ENCODE data around the gene MYO10.
"Not testable (repeated sequence)": the region's sequence is repeated elsewhere in the genome, so short reads cannot be mapped to it uniquely, and the experiment has no call there.

The MYO10 gene

DNA sequence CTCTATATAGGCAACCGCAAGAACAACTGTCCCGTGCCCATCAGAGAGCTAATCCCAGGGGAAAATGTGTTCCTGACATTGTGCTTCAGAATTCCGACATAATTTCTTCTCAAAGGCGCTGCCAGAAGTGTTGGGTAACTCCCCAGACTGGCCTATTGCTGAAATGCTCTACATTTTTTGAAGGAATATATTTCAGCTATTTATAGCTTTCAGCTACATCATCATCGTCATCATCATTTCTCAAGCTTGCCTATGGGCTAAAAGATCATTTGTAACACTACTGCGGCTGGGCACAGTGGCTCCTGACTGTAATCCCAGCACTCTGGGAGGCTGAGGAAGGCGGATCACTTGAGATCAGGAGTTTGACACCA lies 49.7 kb downstream of the MYO10 start:
- DNase-seq = no peak

DNA sequence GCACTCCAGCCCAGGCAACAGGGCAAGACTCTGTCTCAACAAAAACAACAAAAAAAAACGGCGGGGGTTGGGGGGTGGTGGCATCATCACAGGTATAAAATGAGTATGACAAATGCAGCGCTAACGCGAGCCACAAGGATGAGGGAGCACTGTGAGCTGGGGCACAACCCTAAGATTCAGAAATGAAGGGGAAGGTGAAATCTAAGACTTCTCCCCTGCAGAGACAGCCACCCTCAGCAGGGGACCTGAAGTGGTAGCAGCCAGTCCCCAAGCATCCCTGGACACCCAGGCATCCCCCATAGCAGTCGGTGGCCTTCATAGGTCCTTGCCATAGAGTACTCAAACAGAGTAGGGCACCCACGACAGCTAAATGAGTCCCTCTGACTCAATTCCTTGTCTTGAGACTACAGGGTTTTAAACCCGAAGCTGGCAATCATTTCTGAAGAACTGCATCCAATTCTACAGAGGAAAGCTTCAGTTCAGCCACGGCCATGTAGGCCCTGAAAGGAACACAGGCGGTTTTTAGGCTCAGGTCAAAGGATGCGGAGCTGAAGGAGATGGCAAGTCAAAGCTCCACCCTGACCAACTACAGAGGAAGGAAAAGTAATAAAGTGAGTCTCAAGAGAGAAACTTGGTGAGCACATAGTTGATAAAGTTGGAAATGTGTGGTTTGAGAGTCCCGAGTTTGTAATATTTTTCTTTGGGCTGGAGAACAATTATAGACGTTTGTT lies 50.3 kb downstream of the MYO10 start:
- DNase-seq = no peak

DNA sequence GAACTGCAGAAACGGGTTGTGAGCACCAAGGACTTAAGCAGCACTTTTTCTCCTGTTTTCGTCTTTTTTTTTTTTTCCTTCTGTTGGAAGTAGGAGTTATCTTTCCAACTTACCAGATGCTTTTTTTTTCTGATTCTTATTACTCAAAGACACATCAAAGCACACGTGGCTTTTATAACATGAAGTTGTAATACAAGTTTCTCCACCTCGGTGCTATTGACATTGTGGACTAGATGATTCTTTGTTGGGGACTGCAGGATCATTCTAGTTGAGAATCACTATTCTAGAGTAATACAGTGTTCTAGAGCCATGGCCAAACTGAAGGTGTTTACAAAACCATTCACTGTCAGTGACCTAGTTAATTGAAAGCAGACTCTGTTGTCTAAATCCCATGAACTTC lies 51.5 kb downstream of the MYO10 start:
- DNase-seq = no peak

DNA sequence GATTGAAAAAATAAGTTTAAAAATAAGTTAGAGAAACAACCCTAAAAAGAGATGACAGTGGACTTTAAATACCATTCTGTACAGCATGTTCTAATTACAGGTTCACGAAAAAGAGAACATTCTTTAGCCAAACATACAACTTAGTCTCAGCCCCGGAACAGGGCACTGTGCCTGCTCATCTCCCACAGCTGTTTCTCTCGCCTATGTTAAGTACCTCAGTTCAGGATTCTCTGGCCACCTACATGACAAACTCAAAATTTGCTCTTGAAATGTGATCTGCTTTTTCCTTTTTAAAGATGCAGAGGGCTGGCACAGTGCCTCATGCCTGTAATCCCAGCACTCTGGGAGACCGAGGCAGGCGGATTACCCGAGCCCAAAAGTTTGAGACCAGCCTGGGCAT lies 52.3 kb downstream of the MYO10 start:
- no peak for DNase-seq

DNA sequence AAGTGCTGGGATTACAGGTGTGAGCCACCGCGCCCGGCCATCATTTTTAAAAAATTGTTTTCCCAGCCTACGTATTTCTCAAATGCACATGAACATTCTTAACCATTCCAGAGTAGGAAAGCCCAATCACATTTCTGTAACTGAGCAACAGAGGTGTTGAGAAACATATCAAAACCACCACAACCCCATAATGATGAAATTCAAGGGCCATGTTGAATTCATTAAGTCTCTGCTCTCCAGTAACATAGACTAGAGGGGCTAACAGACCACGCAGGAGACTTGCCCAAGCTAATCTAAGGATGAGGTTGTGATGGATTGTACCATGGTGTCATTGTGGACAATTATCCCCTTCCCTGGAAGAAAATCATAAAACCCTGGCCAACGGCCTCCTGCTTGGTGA lies 52.9 kb downstream of the MYO10 start:
- DNase-seq = no peak

DNA sequence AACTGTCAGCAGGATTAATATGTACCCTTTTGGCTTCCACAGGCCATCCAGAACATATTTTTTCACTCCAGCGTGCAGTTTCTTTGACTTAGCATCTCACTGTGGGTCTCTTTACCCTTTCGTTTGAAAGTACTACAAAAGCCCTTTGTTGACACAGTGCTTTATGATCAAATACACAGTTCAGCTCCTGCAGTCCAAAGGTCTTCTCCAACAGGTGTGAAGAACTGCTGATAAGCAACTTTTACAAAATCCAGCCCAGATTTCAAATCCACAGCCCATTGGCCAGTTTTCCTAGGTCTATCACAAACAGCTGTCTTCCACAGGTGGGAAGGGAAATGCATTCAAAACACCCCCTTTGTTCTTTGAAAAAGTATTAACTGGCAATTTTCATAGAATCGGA lies 54.8 kb downstream of the MYO10 start:
- DNase-seq = no peak

DNA sequence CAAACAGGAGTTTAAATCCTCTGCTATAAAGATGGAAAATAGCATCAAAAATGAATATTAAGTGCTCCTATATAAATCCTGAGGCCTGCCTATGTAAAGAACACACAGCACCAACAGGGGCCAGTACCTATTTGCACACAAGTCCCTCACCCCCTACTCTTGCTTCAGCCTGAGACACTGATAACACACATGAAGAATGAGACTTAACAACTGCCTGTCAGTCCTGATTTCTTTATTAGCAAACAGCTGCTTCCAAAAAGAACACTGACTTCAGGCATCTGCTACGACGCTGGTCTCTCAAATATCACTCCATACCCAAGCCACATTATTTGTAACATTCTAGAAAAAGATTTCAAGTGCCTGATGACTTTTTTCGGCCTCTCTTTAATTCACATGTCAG lies 55.5 kb downstream of the MYO10 start:
- DNase-seq = no peak

DNA sequence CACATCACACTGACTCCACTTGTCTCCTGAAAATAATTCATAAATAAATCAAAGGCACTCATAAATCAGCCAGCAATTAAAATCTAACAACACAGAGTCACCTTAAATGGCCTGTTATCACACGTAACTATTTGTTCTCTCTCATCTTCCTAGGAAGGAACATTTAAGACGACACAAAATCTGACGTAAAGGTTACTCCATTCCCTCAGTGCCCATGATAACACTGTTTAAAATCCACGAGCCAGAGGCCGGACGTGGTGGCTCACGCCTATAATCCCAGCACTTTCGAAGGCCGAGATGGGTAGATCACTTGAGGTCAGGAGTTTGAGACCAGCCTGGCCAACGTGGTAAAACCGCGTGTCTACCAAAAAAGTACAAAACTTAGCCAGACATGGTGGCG lies 56.4 kb downstream of the MYO10 start:
- no peak for DNase-seq

DNA sequence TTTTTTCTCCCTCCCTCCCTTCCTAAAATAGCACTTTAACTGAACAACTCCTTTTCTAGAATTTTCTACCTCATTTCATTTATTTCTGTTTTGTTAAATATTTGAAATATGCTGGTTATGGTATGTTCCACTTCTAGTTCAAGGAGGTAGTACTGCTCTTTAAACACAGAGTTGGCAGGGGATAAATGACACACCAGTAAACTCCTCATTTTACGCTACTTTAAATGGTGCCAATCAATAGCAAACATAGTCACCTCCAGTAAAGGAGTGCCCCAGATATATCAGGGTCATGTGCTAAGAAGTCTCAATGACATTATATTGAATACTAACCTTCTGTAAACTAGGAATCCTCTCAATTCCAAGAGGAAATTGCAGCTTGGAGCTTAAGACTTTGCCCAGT lies 56.9 kb downstream of the MYO10 start:
- DNase-seq = no peak

DNA sequence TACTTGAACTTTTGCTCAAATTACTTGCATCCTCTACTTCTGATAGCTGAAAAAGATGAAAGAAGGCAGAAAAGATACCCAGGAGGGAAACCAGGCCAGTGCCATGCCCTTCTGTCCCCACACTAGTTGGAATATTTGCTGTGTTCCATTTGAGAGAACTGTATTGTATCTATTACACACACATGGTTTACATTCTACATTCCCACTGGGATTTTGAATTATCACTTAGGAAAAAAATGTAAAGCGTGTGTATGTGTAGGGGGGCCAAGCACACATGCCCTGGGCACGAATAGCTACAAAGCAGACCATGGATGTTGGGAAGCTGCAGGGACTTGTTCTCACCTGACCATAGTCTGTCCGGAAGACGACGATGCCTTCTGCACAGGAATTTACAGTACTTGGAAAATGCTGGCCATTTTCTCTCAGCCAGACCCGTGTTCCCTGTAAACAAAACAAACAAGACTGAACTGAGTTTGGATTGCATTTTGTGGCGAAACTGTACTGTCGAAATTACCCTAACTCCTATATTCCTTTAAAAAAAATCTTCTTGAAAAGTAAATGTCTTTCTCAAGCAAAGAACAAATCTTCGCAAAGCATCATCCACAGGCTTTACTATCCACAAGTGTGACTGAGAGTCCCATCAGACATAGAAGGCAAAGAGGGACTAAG lies 58.7 kb downstream of the MYO10 start:
- DNase-seq = no peak

DNA sequence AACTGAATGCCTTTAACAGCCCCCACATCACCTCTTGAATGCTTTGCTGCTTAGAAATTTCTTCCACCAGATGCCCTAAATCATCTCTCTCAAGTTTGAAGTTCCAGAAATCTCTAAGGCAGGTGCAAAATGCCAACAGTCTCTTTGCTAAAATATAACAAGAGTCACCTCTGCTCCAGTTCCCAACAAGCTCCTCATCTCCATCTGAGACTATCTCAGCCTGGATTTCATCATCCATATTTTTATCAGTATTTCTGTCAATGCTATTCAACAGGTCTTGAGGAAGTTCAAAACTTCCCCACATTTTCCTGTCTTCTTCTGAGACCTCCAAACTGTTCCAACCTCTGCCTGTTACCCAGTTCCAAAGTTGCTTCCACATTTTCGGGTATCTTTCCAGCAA lies 61.7 kb downstream of the MYO10 start:
- not testable (repeated sequence) for DNase-seq

DNA sequence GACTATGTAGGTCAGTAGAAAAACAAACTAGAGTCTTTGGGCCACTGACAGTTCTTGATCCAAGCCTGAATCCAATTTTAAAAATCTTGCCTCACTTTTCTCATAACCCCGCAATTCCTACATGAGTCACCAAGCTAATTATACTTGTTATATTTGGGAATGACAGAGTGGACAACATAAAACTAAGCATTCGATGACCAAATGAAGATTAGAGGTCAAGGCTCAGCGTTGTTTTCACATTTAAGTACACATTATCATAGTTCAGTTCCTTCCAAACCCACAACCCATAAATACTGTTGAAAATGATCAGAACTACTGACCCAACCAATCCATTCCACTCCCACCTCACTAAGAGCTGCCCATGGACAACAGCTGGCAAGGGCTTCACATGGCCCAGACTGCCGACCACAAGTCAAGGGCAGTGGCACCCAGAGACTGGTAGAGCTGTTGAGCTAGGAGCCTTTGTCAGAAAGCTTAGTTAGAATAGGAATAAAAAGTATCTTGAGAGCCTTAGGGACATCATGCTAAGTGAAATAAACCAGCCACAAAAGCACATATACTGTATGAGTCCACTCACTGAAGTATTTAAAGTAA lies 64.2 kb downstream of the MYO10 start:
- no peak for DNase-seq

DNA sequence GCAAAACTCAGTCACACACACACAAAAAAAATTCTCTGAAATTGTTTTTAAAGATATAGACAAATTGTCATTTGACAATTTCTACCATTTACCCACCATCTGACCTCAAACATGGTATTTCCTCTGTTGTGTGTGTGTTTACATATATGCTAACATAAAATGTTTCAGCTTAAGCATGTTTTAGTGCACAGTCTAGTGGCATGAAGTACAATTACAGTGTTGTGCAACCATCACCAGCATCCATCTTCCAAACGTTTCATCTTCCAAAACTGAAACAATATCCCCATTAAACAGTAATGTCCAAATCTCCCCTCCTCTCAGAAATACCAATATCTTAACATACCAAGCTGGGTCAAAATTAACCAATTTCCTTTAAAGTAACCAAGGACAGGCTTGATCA lies 65.2 kb downstream of the MYO10 start:
- DNase-seq = no peak

DNA sequence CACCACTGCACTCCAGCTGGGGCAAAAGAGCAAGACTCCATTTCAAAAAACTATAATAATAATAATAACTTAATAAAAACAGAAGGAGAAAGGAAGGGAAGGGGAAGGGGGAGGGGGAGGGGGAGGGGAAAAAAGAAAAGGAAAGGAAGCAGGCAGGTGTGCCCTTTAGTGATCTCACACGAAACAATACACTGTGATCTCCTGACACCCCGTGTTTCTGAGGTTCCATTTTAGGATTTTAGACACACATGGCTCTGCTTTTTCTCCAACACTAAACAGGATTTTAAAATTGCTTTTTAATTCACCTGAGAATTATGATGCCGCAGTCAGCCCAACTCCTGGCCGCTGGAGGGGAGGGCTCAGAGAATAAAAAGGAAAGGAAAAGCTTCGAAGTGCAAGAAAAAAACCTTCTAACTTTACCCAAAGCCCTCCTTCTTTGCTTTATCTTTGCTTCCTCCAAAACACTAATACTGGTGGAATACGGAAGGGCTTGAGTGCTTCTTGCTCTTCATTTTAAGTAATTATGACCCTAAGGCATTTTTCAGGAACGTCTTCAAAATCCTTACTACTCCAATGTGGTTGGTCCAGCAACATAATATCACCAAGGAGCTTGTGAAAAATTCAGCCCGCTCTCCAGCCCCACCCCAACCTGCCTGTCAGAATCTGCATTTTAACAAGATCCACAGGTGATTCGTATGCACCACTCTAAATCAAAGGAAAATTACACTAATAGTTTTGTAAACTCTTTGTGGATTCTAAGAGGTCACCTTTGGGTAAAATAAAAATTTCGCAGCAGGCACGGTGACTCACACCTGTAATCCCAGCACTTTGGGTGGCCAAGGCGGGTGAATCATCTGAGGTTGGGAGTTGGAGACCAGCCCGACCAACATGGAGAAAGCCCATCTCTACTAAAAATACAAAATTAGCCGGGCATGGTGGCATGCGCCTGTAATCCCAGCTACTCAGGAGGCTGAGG lies 66.0 kb downstream of the MYO10 start:
- DNase-seq = no peak

DNA sequence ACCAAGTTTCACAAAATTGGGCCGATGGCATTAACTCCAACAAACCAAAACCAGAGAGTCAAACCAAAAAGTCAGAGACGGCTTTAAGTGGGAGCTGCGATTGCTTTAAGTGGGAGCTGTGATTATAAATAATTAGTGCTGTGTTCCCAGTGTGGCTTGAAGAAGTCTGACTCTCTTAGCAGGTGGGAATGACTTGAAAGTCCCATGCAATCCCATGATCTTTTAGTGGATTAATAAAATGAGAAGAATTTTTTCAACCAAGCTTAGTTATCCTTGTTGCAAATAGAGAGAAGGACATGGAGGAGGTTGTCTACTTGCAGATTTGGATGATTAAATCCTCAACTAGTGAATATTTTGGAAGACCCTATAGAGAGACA lies 68.5 kb downstream of the MYO10 start:
- no peak for DNase-seq

DNA sequence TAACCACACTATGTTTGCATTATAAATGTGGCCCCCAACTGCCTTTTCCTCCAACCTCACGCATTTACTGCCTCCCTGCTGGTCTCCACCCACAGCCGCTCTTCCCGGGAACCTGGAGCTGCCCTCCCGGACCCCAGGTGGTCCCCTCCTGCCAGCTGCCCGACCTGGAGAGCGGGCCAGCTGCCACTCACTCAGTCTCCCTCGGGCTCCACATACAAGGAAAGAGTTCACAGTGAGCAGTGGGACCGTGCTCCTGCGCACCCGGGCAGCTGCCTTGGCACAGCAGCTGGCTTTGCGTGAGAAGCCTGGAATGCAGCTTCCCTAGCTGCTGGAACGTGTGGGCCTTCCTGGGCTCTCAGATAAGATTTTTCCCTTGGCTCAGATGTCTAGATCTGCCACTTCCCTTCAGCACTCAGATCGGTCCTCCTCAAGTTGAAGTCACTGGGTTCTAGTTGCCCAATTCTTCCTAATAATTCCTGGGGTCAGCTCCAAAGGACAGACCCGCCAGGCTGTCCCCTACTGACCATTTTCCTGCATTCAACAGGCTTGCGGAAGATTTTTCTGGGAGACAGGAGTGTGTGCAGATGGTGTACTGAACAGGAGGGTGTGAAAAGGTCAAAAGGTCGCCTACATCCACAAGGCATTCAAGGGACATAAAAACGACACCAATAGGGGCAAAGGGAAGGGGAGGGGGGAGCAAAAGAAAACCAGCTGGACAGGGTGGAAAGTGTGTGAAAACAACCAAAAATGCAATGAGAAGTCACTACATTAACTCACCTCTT lies 69.1 kb downstream of the MYO10 start:
- DNase-seq = no peak

DNA sequence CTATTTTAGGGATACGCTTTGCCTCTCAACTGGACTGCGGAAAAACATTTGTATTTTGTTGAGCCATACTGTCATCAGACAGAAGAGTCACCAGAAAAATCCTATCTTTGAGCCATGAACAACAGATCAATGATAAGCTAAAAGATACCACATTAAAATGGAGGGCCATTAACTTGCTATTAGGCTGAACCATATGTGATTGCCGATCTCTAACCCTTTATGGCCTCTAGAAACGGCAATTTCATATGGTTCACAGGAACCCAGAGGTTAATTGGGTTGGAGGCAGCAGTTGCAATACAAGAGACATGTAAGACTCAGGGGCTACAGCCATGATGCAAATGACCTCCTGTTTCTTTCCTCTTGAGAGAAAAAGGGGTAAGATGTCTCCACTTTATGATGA lies 69.8 kb downstream of the MYO10 start:
- DNase-seq = no peak

DNA sequence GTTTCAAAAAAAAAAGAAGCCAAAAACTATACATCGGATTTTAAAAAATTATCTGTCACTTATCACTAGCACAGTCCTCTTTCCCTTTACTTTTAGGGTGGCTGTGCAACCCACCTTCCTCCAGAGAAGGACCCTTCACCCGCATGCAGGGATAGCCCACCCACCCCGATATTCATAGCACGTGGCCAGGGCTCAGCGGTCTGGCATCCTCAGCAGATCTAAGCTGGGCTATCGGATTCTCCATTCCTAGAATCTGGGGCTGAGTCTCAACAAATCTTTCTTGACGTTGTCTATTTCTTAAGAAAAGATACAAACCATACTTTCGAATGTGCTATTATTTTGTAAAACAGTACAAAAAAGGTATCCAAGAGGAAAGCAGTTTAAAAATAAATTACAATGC lies 70.9 kb downstream of the MYO10 start:
- no peak for DNase-seq

DNA sequence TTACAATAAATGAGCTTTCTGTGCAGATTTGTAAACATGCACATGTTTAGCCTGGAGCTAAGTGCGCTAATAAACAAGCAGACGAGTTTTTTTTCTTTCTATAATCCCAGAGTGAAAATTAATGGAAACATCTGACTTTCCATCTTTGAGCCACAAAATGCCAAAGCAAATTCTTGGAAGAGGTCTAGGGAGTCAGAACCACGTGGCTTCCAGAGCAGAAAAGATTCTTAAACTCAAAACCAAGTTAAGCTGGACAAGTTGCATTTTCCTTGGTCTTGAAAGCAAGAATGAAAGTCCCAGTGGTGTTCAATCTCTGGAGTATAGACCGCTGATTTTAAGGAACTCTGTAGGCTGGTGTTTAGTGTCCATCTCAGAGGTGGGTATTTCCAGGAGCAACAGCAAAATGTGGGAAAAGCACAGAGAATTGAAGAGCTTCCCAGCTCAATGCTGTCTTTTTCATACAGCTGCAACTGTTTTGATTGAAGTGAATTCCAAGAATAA lies 71.4 kb downstream of the MYO10 start:
- no peak for DNase-seq

DNA sequence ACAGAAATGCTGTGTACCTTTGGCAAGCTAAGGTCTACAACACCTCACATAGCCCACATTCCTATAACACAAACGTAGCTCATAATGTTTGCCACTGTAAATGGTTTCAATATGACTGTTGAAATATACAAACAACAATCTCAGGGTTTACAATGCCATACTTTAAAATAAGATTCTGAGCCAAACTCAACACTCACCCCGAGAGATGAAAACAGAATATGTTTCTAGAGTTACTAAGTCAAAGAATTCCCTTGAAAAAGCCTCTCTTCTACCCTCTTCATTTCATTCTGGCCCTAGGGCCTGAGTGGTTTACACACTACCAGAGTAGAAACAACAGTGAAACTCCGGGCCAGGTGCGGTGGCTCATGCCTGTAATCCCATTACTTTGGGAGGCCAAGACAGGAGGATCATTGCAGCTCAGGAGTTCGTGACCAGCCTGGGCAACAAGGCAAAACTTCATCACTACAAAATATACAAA lies 72.6 kb downstream of the MYO10 start:
- no peak for DNase-seq

DNA sequence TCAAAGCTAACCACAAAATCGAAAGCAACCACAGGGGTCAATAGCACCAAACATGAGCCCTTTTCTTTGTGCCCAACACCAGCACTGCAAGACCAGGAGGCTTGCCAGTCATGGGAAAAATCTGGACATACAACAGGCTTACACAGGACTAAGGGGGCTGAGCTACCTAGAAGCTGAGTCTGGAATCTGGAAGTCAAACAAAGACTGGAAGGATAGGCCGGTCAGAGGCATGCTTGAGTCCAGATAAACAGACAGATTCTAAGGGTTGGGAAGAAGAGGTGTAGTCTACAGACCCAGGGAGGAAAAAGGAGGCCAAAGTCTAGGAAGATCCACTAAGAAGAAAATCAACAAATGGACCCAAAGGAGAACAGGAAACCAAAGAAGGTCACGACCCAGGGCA lies 73.3 kb downstream of the MYO10 start:
- DNase-seq = no peak

DNA sequence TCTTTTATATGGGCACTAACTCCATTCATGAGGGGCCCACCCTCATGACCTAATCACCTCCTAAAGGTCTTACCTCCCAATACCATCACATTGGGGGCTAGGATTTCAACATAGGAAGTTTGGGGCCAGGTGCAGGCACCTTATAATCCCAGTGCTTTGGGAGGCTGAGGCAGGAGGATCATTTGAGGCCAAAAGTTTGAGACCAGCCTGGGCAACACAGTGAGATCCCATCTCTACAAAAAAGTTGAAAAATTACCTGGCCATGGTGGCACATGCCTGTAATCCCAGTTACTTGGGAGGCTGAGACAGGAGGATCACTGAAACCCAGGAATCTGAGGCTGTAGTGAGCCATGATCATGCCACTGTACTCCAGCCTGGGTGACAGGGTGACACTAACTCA lies 76.7 kb downstream of the MYO10 start:
- no peak for DNase-seq
